WERI-Rb-1 (cell line): Measurements from ENCODE around the gene PSRC1.

Source experiments
- DNase-seq: peaks from one replicate; pipeline ENCODE4 v3.0.0-alpha.2; 2020
- H3K27ac ChIP-seq: fragments of 250-450 bp; sonication (Bioruptor Pico); 2 replicates; pipeline ENCODE4 v1.5.1; 2020; ENCODE audit warnings: mild to moderate bottlenecking, moderate library complexity
- H3K27me3 ChIP-seq: fragments of 250-450 bp; sonication (Bioruptor Pico); 2 replicates; pipeline ENCODE4 v1.5.1; 2021; ENCODE audit warnings: mild to moderate bottlenecking, low read depth, moderate library complexity; ENCODE audit not compliant: insufficient read depth, severe bottlenecking
- H3K36me3 ChIP-seq: fragments of 250-450 bp; sonication (Bioruptor Pico); 2 replicates; pipeline ENCODE4 v1.5.1; 2020; ENCODE audit warnings: mild to moderate bottlenecking, moderate library complexity
- H3K4me3 ChIP-seq: 2 replicates; pipeline ENCODE4 v1.5.1; 2011; ENCODE audit warnings: low read depth, mild to moderate bottlenecking, control low read depth, low read length
- H3K9me3 ChIP-seq: fragments of 250-450 bp; sonication (Bioruptor Pico); 2 replicates; pipeline ENCODE4 v1.5.1; 2021; ENCODE audit warnings: mild to moderate bottlenecking, moderate library complexity; ENCODE audit not compliant: severe bottlenecking
- TF ChIP-seq, protein P1 (sequence below): IDR thresholded peaks from 2 replicates; pipeline ENCODE4 v1.5.1; 2011; ENCODE audit warnings: low read depth, mild to moderate bottlenecking, control low read depth, inconsistent platforms, low read length

PSRC1 gene

DNA sequence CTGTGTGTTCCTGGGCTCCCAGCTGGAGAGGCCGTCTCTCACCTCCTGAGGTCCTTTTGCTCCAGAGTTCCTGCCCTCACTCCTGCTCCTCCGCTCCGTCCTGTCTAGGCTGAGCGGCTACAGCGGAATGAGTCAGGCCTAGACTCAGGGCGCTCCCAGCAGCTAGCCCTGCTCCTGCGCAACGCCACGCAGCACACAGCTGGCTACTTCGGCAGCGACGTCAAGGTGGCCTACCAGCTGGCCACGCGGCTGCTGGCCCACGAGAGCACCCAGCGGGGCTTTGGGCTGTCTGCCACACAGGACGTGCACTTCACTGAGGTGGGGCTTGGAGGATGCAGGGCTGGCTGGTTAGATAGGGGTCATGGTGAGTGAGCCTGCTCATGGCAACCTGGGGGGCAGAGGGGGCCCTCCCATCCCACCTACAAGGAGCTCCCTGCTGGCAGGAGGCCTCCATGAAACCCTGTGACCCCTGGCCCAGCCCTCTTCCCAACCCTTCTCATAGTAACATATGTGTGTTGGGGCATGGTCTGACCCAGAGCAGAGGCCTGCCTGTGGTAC is 15.1 kb downstream of the PSRC1 start:
- no peak overlapping the region for H3K27ac ChIP-seq
- peaks cover 87% of the 10 kb centered on the region for H3K36me3 ChIP-seq

DNA sequence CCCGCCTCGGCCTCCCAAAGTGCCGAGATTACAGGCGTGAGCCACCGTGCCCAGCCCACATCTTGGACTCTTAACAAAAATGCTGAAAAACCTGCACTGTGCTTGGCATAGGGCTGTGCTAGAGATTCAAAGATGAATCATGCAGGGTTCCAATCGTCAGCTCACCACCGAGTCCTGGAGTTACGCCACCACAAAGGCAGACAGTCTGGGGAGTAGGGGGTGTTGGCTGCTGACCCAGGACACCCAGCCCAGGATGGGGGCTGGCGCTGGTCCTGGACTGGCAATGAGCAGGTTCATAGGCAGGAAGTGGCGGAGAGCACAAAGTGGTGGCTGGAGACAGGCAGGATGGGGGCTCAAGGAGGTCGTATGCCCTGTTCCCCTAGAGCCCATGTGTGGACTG is 16.0 kb downstream of the PSRC1 start:
- Histone ChIP-seq H3K27me3 (no peaks in the 10 kb centered on the region), H3K36me3 (peaks cover 87% of the 10 kb centered on the region), H3K27ac (no peak overlapping the region), H3K9me3 (no peaks in the 10 kb centered on the region), H3K4me3 (no peak overlapping the region)
- TF ChIP-seq, protein P1, sequence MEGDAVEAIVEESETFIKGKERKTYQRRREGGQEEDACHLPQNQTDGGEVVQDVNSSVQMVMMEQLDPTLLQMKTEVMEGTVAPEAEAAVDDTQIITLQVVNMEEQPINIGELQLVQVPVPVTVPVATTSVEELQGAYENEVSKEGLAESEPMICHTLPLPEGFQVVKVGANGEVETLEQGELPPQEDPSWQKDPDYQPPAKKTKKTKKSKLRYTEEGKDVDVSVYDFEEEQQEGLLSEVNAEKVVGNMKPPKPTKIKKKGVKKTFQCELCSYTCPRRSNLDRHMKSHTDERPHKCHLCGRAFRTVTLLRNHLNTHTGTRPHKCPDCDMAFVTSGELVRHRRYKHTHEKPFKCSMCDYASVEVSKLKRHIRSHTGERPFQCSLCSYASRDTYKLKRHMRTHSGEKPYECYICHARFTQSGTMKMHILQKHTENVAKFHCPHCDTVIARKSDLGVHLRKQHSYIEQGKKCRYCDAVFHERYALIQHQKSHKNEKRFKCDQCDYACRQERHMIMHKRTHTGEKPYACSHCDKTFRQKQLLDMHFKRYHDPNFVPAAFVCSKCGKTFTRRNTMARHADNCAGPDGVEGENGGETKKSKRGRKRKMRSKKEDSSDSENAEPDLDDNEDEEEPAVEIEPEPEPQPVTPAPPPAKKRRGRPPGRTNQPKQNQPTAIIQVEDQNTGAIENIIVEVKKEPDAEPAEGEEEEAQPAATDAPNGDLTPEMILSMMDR = no peak
- no peak for DNase-seq

More for the DNA sequence above, 15.1 kb downstream of the PSRC1 start:
- no peak overlapping the region for H3K4me3 ChIP-seq
- no peaks in the 10 kb centered on the region for H3K9me3 ChIP-seq
- TF ChIP-seq, protein P1 = no peak
- H3K27me3 ChIP-seq = no peaks in the 10 kb centered on the region
- DNase-seq = no peak

DNA sequence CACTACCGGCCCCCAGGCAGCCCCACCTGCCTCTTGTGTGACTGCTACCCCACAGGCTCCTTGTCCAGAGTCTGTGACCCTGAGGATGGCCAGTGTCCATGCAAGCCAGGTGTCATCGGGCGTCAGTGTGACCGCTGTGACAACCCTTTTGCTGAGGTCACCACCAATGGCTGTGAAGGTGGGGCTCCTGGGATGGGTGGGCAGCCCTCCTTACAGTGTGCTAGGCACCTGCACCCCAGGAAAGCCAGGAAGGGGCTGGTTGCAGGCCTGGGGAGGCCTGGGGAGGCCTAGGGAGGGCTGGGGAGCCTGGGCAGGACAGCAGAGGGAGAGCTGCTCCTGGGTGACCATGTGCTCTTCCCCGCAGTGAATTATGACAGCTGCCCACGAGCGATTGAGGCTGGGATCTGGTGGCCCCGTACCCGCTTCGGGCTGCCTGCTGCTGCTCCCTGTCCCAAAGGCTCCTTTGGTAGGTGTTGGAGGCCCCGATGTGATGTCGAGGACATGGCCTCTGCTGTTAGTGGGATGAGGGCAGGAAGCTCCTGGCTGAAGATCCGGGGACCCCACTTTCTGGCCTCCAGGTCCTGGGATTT is 17.1 kb downstream of the PSRC1 start:
- Histone ChIP-seq H3K27ac (no peak overlapping the region), H3K27me3 (no peaks in the 10 kb centered on the region), H3K9me3 (no peaks in the 10 kb centered on the region), H3K4me3 (no peak overlapping the region), H3K36me3 (peaks cover 87% of the 10 kb centered on the region)
- DNase-seq = no peak
- TF ChIP-seq, protein P1 = no peak

DNA sequence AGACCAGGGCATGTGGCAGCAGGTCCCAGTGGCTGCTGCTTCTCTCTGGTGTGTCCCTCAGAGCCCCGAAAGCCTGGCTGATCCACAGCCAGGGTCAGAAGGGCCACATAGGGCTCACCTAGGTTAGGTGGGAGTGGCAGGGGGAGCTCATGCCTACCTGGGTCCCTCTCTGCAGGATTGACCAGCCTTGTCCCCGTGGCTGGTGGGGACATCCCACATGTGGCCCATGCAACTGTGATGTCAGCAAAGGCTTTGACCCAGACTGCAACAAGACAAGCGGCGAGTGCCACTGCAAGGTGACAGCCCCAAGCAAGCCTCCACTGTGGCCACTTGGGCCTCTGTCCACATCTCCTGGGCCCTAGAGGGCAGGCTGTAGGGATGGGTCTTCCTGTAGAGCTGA is 17.9 kb downstream of the PSRC1 start:
- Histone ChIP-seq H3K36me3 (peaks cover 86% of the 10 kb centered on the region), H3K27ac (no peak overlapping the region), H3K4me3 (no peak overlapping the region), H3K9me3 (no peaks in the 10 kb centered on the region), H3K27me3 (no peaks in the 10 kb centered on the region)
- no peak for DNase-seq
- TF ChIP-seq, protein P1 = no peak

DNA sequence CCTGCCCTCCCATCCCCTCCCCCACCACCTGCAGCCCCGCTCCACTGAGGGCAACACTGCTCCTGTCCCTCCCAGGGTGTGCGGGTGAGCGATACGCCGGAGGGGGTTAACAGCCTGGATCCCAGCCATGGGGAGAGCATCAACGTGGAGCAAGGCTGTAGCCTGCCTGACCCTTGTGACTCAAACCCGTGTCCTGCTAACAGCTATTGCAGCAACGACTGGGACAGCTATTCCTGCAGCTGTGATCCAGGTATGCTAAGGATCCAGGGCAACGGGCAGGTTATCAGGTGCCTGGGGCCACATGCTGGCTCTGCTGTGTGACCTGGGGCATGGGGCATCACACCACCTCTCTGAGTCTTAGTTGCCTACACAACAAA is 18.6 kb downstream of the PSRC1 start:
- TF ChIP-seq, protein P1 = no peak
- Histone ChIP-seq H3K27me3 (no peaks in the 10 kb centered on the region), H3K9me3 (no peaks in the 10 kb centered on the region), H3K27ac (no peak overlapping the region), H3K4me3 (no peak overlapping the region), H3K36me3 (peaks cover 85% of the 10 kb centered on the region)
- no peak for DNase-seq
